Fibroblast of lung (primary cell): ENCODE data around the gene RLBP1. TPM values are rescaled to one million over a fixed set of nuclear protein-coding genes. Genes with fewer than 3 reads are reported as not detected.

ENCODE experiments used
- DNase-seq, 2 donors: peaks; one replicate each; pipeline versions ENCODE4 v3.0.0 to v3.0.0-alpha.2; 2010; ENCODE audit warnings: low read depth in 2 of 2
- H2AFZ ChIP-seq: 2 replicates; pipeline ENCODE4 v1.5.1; 2012; ENCODE audit warnings: low read length, control low read depth, inconsistent platforms
- H3K27ac ChIP-seq: 2 replicates; pipeline ENCODE4 v1.5.1; 2011; ENCODE audit warnings: low read length, control low read depth; ENCODE audit not compliant: insufficient read depth
- H3K27me3 ChIP-seq: 2 replicates; pipeline ENCODE4 v1.5.1; 2011; ENCODE audit warnings: mild to moderate bottlenecking, low read length; ENCODE audit not compliant: control insufficient read depth, insufficient read depth
- H3K36me3 ChIP-seq: 2 replicates; pipeline ENCODE4 v1.5.1; 2011; ENCODE audit warnings: low read length; ENCODE audit not compliant: control insufficient read depth, insufficient read depth
- H3K4me1 ChIP-seq: 2 replicates; pipeline ENCODE4 v1.5.1; 2011; ENCODE audit warnings: low read length; ENCODE audit not compliant: control insufficient read depth, insufficient read depth; ENCODE audit errors: extremely low read depth
- H3K4me2 ChIP-seq: 2 replicates; pipeline ENCODE4 v1.5.1; 2011; ENCODE audit warnings: low read length, control low read depth; ENCODE audit not compliant: insufficient read depth; ENCODE audit errors: extremely low read depth
- H3K4me3 ChIP-seq, 4 experiments: fragments of 200-600 bp in 1 of 4; sonication (generic) in 1 of 4; replicated peaks in 1 of 4; 2 replicates each; pipeline ENCODE4 v1.5.1; 2011 to 2016; ENCODE audit warnings: low read length in 4 of 4, low read depth in 3 of 4, mild to moderate bottlenecking in 3 of 4, control low read depth in 2 of 4, inconsistent platforms in 1 of 4, mixed read lengths in 1 of 4; ENCODE audit not compliant: insufficient read depth in 1 of 4; ENCODE audit errors: control extremely low read depth in 1 of 4
- H3K79me2 ChIP-seq: 2 replicates; pipeline ENCODE4 v1.5.1; 2012; ENCODE audit warnings: mild to moderate bottlenecking, low read length, inconsistent platforms; ENCODE audit not compliant: control insufficient read depth, insufficient read depth
- H3K9ac ChIP-seq: 2 replicates; pipeline ENCODE4 v1.5.1; 2011; ENCODE audit warnings: mild to moderate bottlenecking, low read length, control low read depth; ENCODE audit not compliant: insufficient read depth
- H3K9me3 ChIP-seq: 2 replicates; pipeline ENCODE4 v1.5.1; 2012; ENCODE audit warnings: low read depth, low read length; ENCODE audit not compliant: control insufficient read depth, insufficient read depth
- H4K20me1 ChIP-seq: 2 replicates; pipeline ENCODE4 v1.5.1; 2011; ENCODE audit warnings: low read length; ENCODE audit not compliant: control insufficient read depth, insufficient read depth; ENCODE audit errors: extremely low read depth
- CTCF ChIP-seq, 2 donors: IDR thresholded peaks in 1 of 2; conservative IDR thresholded peaks in 1 of 2; 1 replicate in 1 of 2; 2 replicates in 1 of 2; pipeline ENCODE4 v1.5.1; 2011 to 2012; ENCODE audit warnings: low read length in 2 of 2, control low read depth in 1 of 2, inconsistent platforms in 1 of 2, low read depth in 1 of 2, mild to moderate bottlenecking in 1 of 2
- EZH2 ChIP-seq: IDR thresholded peaks from 2 replicates; pipeline ENCODE4 v1.5.1; 2012; ENCODE audit warnings: low read length, control low read depth, mild to moderate bottlenecking; ENCODE audit errors: missing control alignments
- polyA plus RNA-seq, 2 donors: library from polyadenylated mRNA; depleted of rRNA in 1 of 2; stranded (reverse) in 1 of 2; unstranded in 1 of 2; fragments of >200 nt; gene quantifications; 2 replicates each; pipeline ENCODE4 v1.2.1, GENCODE V29; 2011 to 2012; ENCODE audit warnings: missing spikeins in 1 of 2
- total RNA-seq: library from RNA; depleted of rRNA; stranded (reverse); fragments of >200 nt; gene quantifications from 2 replicates; pipeline ENCODE4 v1.2.1, GENCODE V29; 2014

The RLBP1 gene
- total and polyA plus RNA-seq, 2 donors (not counting 1 experiment from before 2014, with no cell fraction given), result not detected

- peaks cover 9% of the 10 kb centered on the region for H3K36me3 ChIP-seq
- no peak overlapping the region for H3K9ac ChIP-seq
- H3K79me2 ChIP-seq, result no peaks in the 10 kb centered on the region
- H3K9me3 ChIP-seq, result no peaks in the 10 kb centered on the region
- H2AFZ ChIP-seq, result no peak overlapping the region
- H4K20me1 ChIP-seq, result no peaks in the 10 kb centered on the region
- no peaks in the 10 kb centered on the region for H3K4me1 ChIP-seq
- no peak for TF ChIP-seq CTCF (conservative IDR thresholded peaks at IDR 0.05 in 1 of 2, IDR thresholded peaks at IDR 0.05 in 1 of 2; ENCODE audit: low read depth in 1 of 2, low read length in 2 of 2)
- TF ChIP-seq EZH2, result no peak
- DNase-seq, result no peak
- no peak overlapping the region for H3K4me3 ChIP-seq
- H3K27ac ChIP-seq, result no peak overlapping the region
- H3K4me2 ChIP-seq, result no peak overlapping the region
- no peaks in the 10 kb centered on the region for H3K27me3 ChIP-seq
These were observed 33.9 kb downstream of the RLBP1 start for GRCh38 chr15:89187301-89187985.

- Histone ChIP-seq H3K4me1 (no peaks in the 10 kb centered on the region), H4K20me1 (no peaks in the 10 kb centered on the region), H3K36me3 (peaks cover 9% of the 10 kb centered on the region), H3K4me2 (no peak overlapping the region), H2AFZ (no peak overlapping the region), H3K27me3 (no peaks in the 10 kb centered on the region), H3K9me3 (no peaks in the 10 kb centered on the region), H3K4me3 (no peak overlapping the region), H3K79me2 (no peaks in the 10 kb centered on the region), H3K9ac (no peak overlapping the region), H3K27ac (no peak overlapping the region)
- DNase-seq, result no peak
- TF ChIP-seq CTCF (conservative IDR thresholded peaks at IDR 0.05 in 1 of 2, IDR thresholded peaks at IDR 0.05 in 1 of 2; ENCODE audit: low read depth in 1 of 2, low read length in 2 of 2) (no peak), EZH2 (no peak)
These were observed 34.6 kb downstream of the RLBP1 start for GRCh38 chr15:89186803-89187202.

DNA sequence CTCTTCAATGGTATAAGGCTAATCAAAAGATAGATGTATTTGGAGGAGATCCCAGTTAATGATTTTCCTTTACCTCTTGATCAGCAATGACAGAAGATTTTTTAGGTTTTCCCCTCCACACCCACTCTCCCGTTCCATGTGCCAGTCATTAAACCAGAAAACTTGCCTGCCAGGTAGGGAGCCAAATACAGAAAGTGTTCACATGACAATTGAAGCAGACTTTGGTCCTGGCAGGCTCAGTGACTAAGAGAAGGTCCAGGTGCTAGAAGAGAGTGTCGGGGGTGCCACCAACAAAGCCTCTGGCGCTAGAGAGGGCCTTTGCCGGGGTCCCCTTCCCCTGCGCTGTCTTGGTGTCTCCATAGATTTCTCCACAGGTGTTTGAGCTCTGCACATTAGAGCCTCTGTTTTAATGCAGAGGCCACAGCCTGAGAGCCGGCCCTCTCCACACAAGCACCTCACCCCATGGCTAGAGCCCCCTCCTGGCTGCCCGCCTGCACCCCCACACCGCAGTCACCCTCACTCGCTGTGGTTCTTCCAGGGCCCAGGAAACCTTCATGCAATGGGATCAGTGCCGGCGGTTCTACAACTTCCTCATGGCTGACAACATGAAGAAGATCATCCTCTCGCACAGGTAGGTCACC is 36.4 kb downstream of the RLBP1 start:
- TF ChIP-seq EZH2, result no peak
- TF ChIP-seq CTCF (conservative IDR thresholded peaks at IDR 0.05 in 1 of 2, IDR thresholded peaks at IDR 0.05 in 1 of 2; ENCODE audit: low read depth in 1 of 2, low read length in 2 of 2), result no peak
- no peaks in the 10 kb centered on the region for H3K79me2 ChIP-seq
- no peak overlapping the region for H2AFZ ChIP-seq
- no peak for DNase-seq
- no peaks in the 10 kb centered on the region for H3K9me3 ChIP-seq
- no peak overlapping the region for H3K27ac ChIP-seq
- no peaks in the 10 kb centered on the region for H4K20me1 ChIP-seq
- H3K27me3 ChIP-seq, result no peaks in the 10 kb centered on the region
- H3K4me2 ChIP-seq, result no peak overlapping the region
- H3K4me3 ChIP-seq, result no peak overlapping the region
- no peaks in the 10 kb centered on the region for H3K4me1 ChIP-seq
- H3K36me3 ChIP-seq, result peaks cover 6% of the 10 kb centered on the region
- no peak overlapping the region for H3K9ac ChIP-seq
